ENCODE data around the gene FADS2. TPM values are rescaled to one million over a fixed set of nuclear protein-coding genes. Genes with fewer than 3 reads are reported as not detected.

FADS2 gene
- total and polyA plus RNA-seq, 9 of the 15 experiments (the other 6 are each of a cell fraction or from before 2014, with no cell fraction given), result 2.9 to 42.8 (median 16.2) TPM

GRCh38 chr11:61814958-61815789 is 12.9 kb upstream of the FADS2 start (continued):
- TF ChIP-seq, protein P1, sequence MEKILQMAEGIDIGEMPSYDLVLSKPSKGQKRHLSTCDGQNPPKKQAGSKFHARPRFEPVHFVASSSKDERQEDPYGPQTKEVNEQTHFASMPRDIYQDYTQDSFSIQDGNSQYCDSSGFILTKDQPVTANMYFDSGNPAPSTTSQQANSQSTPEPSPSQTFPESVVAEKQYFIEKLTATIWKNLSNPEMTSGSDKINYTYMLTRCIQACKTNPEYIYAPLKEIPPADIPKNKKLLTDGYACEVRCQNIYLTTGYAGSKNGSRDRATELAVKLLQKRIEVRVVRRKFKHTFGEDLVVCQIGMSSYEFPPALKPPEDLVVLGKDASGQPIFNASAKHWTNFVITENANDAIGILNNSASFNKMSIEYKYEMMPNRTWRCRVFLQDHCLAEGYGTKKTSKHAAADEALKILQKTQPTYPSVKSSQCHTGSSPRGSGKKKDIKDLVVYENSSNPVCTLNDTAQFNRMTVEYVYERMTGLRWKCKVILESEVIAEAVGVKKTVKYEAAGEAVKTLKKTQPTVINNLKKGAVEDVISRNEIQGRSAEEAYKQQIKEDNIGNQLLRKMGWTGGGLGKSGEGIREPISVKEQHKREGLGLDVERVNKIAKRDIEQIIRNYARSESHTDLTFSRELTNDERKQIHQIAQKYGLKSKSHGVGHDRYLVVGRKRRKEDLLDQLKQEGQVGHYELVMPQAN (IDR thresholded peaks at IDR 0.05; ENCODE audit: borderline replicate concordance), result peak; percentile 42; the same call in 1 of the 2 replicates
- peak; percentile 73 for TF ChIP-seq GABPB1 (CRISPR knock-in tag; IDR thresholded peaks at IDR 0.05)
- no peak for TF ChIP-seq SAFB (IDR thresholded peaks at IDR 0.05; ENCODE audit: borderline replicate concordance, low read depth, low read length)
- TF ChIP-seq ZNF76 (CRISPR knock-in tag; IDR thresholded peaks at IDR 0.05; ENCODE audit: borderline replicate concordance), result 0 out of 2 replicates have a peak, but pooled peaks have one; percentile 22
- 0 out of 2 replicates have a peak, but pooled peaks have one; percentile 5 for TF ChIP-seq TCF7 (IDR thresholded peaks at IDR 0.05; ENCODE audit: borderline replicate concordance)
- no peak for TF ChIP-seq ZKSCAN3 (CRISPR knock-in tag; IDR thresholded peaks at IDR 0.05)
- peak; percentile 47; the same call in 1 of the 2 replicates for TF ChIP-seq SPI1 (IDR thresholded peaks at IDR 0.05; ENCODE audit: borderline replicate concordance, low read depth, low read length)
- TF ChIP-seq, protein P2, sequence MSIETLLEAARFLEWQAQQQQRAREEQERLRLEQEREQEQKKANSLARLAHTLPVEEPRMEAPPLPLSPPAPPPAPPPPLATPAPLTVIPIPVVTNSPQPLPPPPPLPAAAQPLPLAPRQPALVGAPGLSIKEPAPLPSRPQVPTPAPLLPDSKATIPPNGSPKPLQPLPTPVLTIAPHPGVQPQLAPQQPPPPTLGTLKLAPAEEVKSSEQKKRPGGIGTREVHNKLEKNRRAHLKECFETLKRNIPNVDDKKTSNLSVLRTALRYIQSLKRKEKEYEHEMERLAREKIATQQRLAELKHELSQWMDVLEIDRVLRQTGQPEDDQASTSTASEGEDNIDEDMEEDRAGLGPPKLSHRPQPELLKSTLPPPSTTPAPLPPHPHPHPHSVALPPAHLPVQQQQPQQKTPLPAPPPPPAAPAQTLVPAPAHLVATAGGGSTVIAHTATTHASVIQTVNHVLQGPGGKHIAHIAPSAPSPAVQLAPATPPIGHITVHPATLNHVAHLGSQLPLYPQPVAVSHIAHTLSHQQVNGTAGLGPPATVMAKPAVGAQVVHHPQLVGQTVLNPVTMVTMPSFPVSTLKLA (conservative IDR thresholded peaks at IDR 0.05), result peak; percentile 59 to 68
- TF ChIP-seq TRIM28 (IDR thresholded peaks at IDR 0.05), result no peak
- TF ChIP-seq E2F5 (CRISPR knock-in tag; IDR thresholded peaks at IDR 0.05), result no peak
- TF ChIP-seq NFYB (IDR thresholded peaks at IDR 0.05; ENCODE audit: extremely low read depth, insufficient read length), result peak; percentile 37
- TF ChIP-seq CEBPG (CRISPR knock-in tag; IDR thresholded peaks at IDR 0.05), result peak; percentile 48
- peak in 1 of 2 experiments; percentile 46; a peak in 2 of 4 replicates for TF ChIP-seq CEBPG (tag; conservative IDR thresholded peaks at IDR 0.05 in 1 of 2, IDR thresholded peaks at IDR 0.05 in 1 of 2)
- TF ChIP-seq SUPT5H (IDR thresholded peaks at IDR 0.05), result peak; percentile 97
- TF ChIP-seq, protein P3, sequence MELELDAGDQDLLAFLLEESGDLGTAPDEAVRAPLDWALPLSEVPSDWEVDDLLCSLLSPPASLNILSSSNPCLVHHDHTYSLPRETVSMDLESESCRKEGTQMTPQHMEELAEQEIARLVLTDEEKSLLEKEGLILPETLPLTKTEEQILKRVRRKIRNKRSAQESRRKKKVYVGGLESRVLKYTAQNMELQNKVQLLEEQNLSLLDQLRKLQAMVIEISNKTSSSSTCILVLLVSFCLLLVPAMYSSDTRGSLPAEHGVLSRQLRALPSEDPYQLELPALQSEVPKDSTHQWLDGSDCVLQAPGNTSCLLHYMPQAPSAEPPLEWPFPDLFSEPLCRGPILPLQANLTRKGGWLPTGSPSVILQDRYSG (tag; conservative IDR thresholded peaks at IDR 0.05; ENCODE audit: low read depth), result peak; percentile 84; the same call in 1 of the 2 replicates
- TF ChIP-seq CTBP1 (IDR thresholded peaks at IDR 0.05; ENCODE audit: borderline replicate concordance), result peak; percentile 86
- TF ChIP-seq MLX (CRISPR knock-in tag; conservative IDR thresholded peaks at IDR 0.05), result no peak
- no peak for TF ChIP-seq HDAC6 (IDR thresholded peaks at IDR 0.05; ENCODE audit: low read depth, low read length)
- peak; percentile 76; the same call in 1 of the 2 replicates for TF ChIP-seq DMBX1 (CRISPR knock-in tag; IDR thresholded peaks at IDR 0.05; ENCODE audit: borderline replicate concordance)
- TF ChIP-seq ZSCAN29 (IDR thresholded peaks at IDR 0.05), result no peak
